Suprapubic skin (tissue), 4 donors: Measurements from ENCODE around the gene ZNF493. TPM values are rescaled to one million over a fixed set of nuclear protein-coding genes. Genes with fewer than 3 reads are reported as not detected.

Experiments used
- DNase-seq, 2 donors: peaks; one replicate each; pipeline ENCODE4 v3.0.0-alpha.2; 2019; ENCODE audit warnings: low spot score in 2 of 2
- H3K27ac ChIP-seq: fragments of 200-600 bp; sonication (generic); one replicate; pipeline ENCODE4 v1.5.1; 2019
- H3K27me3 ChIP-seq: fragments of 200-600 bp; sonication (generic); one replicate; pipeline ENCODE4 v1.5.1; 2019
- H3K36me3 ChIP-seq: fragments of 200-600 bp; sonication (generic); one replicate; pipeline ENCODE4 v1.5.1; 2019
- H3K4me1 ChIP-seq: fragments of 200-600 bp; sonication (generic); one replicate; pipeline ENCODE4 v1.5.1; 2019
- H3K4me3 ChIP-seq: fragments of 200-600 bp; sonication (generic); one replicate; pipeline ENCODE4 v1.5.1; 2019; ENCODE audit warnings: mild to moderate bottlenecking
- H3K9me3 ChIP-seq: fragments of 200-600 bp; sonication (generic); one replicate; pipeline ENCODE4 v1.5.1; 2019
- EP300 ChIP-seq: sonication (generic); formaldehyde crosslinking; IDR thresholded peaks from one replicate; pipeline ENCODE4 v1.6.1; 2017; ENCODE audit warnings: antibody characterized with exemption
- POLR2A ChIP-seq, 2 donors: fragments of 450-650 bp; IDR thresholded peaks; one replicate each; pipeline ENCODE4 v1.6.1; 2017; ENCODE audit warnings: antibody characterized with exemption in 2 of 2, mild to moderate bottlenecking in 2 of 2, moderate library complexity in 2 of 2
- POLR2AphosphoS5 ChIP-seq, 3 donors: sonication (generic); formaldehyde crosslinking; IDR thresholded peaks; one replicate each; pipeline ENCODE4 v1.6.1; 2017; ENCODE audit warnings: antibody characterized with exemption in 3 of 3
- WGBS: methylation state at CpG from one replicate; pipeline ENCODE4 v1.1.5; 2018; 5-methylcytosine and 5-hydroxymethylcytosine counted together
- total RNA-seq, 4 donors: library from RNA; depleted of rRNA; stranded (reverse); fragments of >200 nt; gene quantifications; one replicate each; pipeline ENCODE4 v1.1.0, GENCODE V29; 2016
- TF ChIP-seq, protein P1 (sequence below), 2 donors: fragments of 200-600 bp in 1 of 2; fragments of 450-650 bp in 1 of 2; sonication (generic) in 1 of 2; IDR thresholded peaks; one replicate each; pipeline ENCODE4 v1.5.1; 2016 to 2019; ENCODE audit warnings: antibody characterized with exemption in 2 of 2, mild to moderate bottlenecking in 1 of 2, moderate library complexity in 1 of 2

Gene ZNF493
- total RNA-seq, 4 donors from 2014 or later: 12.8 to 52.6 (median 21.8) TPM

DNA sequence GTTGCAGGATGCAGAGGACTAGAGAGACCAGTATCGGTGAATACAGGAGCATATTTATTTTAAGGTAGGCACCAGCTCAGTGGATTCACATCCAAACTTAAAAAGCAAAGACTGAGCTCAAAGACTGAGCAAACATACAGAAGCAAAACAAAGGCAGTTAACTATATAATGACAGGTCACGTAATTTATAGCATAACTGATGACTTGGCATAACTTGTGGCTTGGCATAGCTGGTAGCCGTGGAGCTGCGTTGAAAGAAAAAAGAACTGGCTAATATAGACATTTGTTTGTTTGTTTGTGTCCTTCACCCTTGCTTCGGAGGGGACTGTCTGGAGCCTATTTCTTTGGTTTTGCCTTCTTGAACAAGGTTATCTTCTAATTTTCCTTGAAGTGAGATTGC is 33.7 kb downstream of the ZNF493 start:
- Histone ChIP-seq H3K27me3 (no peaks in the 10 kb centered on the region), H3K9me3 (peaks cover 47% of the 10 kb centered on the region), H3K4me3 (no peak overlapping the region), H3K27ac (no peak overlapping the region), H3K4me1 (no peaks in the 10 kb centered on the region), H3K36me3 (no peaks in the 10 kb centered on the region)
- TF ChIP-seq, protein P1, sequence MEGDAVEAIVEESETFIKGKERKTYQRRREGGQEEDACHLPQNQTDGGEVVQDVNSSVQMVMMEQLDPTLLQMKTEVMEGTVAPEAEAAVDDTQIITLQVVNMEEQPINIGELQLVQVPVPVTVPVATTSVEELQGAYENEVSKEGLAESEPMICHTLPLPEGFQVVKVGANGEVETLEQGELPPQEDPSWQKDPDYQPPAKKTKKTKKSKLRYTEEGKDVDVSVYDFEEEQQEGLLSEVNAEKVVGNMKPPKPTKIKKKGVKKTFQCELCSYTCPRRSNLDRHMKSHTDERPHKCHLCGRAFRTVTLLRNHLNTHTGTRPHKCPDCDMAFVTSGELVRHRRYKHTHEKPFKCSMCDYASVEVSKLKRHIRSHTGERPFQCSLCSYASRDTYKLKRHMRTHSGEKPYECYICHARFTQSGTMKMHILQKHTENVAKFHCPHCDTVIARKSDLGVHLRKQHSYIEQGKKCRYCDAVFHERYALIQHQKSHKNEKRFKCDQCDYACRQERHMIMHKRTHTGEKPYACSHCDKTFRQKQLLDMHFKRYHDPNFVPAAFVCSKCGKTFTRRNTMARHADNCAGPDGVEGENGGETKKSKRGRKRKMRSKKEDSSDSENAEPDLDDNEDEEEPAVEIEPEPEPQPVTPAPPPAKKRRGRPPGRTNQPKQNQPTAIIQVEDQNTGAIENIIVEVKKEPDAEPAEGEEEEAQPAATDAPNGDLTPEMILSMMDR (IDR thresholded peaks at IDR 0.05): no peak
- TF ChIP-seq POLR2AphosphoS5 (IDR thresholded peaks at IDR 0.05) (no peak), EP300 (no peak), POLR2A (IDR thresholded peaks at IDR 0.05) (no peak)
- DNase-seq: no peak
- WGBS: 67% methylated on average over 5 of the region's 5 CpGs

DNA sequence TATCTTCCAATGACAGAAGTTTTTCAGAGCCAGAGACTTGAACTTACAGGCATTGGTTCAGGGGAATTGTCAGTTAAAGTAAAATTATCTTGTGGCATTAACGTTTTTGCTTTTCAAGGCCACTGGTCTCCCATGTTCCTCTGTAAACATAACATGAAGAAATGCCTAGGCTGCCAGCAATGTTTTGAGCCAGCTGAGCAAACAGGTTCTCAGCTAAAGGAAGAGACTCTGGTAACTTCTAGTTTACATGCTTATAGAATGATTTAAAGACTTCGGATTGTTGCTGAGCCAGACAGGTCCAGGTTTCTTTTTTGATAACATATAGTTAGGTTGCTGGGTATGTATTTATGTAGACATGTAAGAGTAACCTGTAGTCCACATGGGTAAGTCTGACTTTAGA is 35.7 kb downstream of the ZNF493 start:
- no peak overlapping the region for H3K27ac ChIP-seq
- no peaks in the 10 kb centered on the region for H3K36me3 ChIP-seq
- H3K9me3 ChIP-seq: peaks cover 39% of the 10 kb centered on the region
- no peaks in the 10 kb centered on the region for H3K27me3 ChIP-seq
- H3K4me3 ChIP-seq: no peak overlapping the region
- no peak for TF ChIP-seq EP300
- no peak for TF ChIP-seq POLR2A (IDR thresholded peaks at IDR 0.05)
- TF ChIP-seq, protein P1 (IDR thresholded peaks at IDR 0.05): no peak
- no peak for TF ChIP-seq POLR2AphosphoS5 (IDR thresholded peaks at IDR 0.05)
- no peak for DNase-seq
- no peaks in the 10 kb centered on the region for H3K4me1 ChIP-seq
- 72% methylated on average over 2 of the region's 2 CpGs for WGBS

DNA sequence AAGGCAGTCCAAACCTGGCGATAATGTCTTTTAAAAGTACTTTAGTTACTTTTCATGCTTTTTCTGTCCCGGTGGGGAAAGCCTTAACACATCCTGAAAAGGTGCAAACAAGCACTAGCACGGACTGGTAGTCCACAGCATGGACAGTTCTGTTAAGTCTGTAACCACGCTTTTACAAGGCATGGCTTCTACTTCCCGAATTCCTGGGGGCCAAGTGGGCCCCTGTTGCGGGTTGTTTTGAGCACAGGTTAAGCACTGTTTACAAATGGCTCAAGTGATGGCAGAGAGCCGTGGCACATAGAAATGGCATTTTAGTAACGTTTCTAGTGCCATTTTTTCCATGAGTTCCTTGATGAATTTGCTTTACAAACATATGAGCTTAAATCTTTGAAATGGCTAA is 37.6 kb downstream of the ZNF493 start:
- H3K9me3 ChIP-seq: peaks cover 28% of the 10 kb centered on the region
- no peak overlapping the region for H3K4me3 ChIP-seq

DNA sequence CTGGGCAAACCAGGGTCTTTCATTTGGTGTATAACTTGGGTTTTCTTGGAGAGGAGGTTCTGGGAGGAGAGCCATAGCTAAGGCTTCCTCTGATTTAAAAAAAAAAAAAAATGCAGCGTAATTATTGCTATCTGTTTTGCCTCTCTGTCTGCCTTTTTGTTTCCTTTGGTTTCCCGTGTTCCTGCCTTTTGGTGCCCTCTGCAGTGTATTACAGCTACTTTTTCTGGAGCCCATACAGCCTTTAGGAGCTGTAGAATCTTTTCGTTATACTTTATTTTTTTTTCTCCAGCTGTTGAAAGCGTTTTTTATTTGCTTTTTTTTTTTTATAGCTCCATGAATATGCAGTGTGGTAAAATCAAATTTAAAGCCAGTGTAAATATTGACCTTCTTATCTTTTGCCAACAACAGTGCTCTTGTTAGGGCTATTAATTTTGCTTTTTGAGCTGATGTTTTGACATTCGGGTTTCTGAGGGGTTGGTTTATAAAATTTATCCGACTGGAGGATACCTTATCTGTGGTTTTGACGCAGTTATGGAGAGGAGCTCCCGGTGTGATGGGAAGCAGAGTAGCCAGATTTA is 38.1 kb downstream of the ZNF493 start:
- Histone ChIP-seq H3K4me3 (no peak overlapping the region), H3K4me1 (no peaks in the 10 kb centered on the region), H3K36me3 (no peaks in the 10 kb centered on the region), H3K9me3 (peaks cover 28% of the 10 kb centered on the region), H3K27ac (no peak overlapping the region), H3K27me3 (no peaks in the 10 kb centered on the region)
- WGBS: 77% methylated on average over 8 of the region's 8 CpGs
- TF ChIP-seq POLR2AphosphoS5 (IDR thresholded peaks at IDR 0.05) (no peak), POLR2A (IDR thresholded peaks at IDR 0.05) (no peak), EP300 (no peak)
- TF ChIP-seq, protein P1 (IDR thresholded peaks at IDR 0.05): no peak
- DNase-seq: no peak

More for the DNA sequence above, 37.6 kb downstream of the ZNF493 start:
- WGBS: 87% methylated on average over 8 of the region's 8 CpGs
- H3K36me3 ChIP-seq: no peaks in the 10 kb centered on the region
- TF ChIP-seq POLR2AphosphoS5 (IDR thresholded peaks at IDR 0.05) (no peak), EP300 (no peak), POLR2A (IDR thresholded peaks at IDR 0.05) (no peak)
- TF ChIP-seq, protein P1 (IDR thresholded peaks at IDR 0.05): no peak
- H3K27me3 ChIP-seq: no peaks in the 10 kb centered on the region
- no peaks in the 10 kb centered on the region for H3K4me1 ChIP-seq
- DNase-seq: no peak
- H3K27ac ChIP-seq: no peak overlapping the region

DNA sequence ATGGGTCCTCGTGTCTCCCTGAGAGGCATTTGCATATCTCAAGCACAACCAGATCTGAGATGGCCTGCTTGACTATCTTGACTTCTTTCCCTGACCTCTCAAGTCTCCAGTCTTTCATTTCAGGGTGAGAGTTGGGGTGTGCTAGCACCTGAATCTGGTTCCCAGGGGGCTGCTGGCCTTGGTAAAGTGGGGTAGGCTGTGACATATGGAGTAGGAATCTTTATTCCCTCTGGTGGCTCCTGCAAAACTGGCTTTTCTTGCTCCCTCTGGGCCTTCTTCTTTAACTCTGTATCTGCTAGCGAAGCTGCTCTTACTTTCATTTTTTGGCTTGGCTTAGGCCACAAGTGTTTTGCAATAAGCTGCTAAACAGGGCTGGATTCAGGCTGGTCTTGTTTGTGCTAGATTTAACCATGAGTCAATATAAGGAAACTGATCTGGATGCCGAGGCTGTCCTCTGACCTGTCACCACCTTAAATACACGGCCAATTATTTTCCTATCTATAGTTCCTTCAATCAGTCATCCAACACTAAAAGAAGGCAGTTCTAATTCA is 42.3 kb downstream of the ZNF493 start:
- no peak for DNase-seq
- TF ChIP-seq EP300: no peak
- peak in 1 of 3 donors; percentile 24 for TF ChIP-seq POLR2AphosphoS5 (IDR thresholded peaks at IDR 0.05)
- no peak overlapping the region for H3K27ac ChIP-seq
- no peaks in the 10 kb centered on the region for H3K4me1 ChIP-seq
- H3K36me3 ChIP-seq: no peaks in the 10 kb centered on the region
- WGBS: 52% methylated on average over 4 of the region's 4 CpGs
- no peak overlapping the region for H3K4me3 ChIP-seq
- no peaks in the 10 kb centered on the region for H3K27me3 ChIP-seq
- H3K9me3 ChIP-seq: peaks cover 23% of the 10 kb centered on the region
